HG02588 (cell line): ENCODE results near the gene ASB16.
"Not testable (repeated sequence)": the region's sequence is repeated elsewhere in the genome, so short reads cannot be mapped to it uniquely, and the experiment has no call there.

Experiments
- ATAC-seq: cut with Tn5 transposase; IDR thresholded peaks from one replicate; pipeline ENCODE4 v1.9.1; 2021; ENCODE audit warnings: mild to moderate bottlenecking, moderate library complexity; ENCODE audit not compliant: unreplicated experiment

ASB16 gene

DNA sequence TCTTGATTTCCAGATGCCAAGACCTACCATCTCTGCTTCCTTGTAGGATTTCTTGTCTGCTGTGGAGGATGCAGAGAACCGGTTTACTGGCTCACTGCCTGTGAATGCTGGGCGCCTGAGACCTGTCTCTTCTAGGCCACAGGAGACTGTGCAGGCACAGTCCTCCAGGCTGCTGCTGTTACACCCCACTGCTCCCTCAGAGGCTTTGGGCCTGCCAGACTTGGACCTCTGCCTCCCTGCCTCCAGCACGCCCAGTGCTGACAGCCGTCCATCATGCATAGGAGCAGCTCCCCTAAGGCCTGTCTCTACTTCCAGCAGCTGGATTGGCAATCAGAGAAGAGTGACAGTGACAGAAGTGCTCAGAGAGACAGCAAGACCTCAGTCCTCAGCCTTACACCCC is 22.7 kb upstream of the ASB16 start:
- no peak for ATAC-seq

GRCh38 chr17:44149066-44149465 is 21.4 kb upstream of the ASB16 start:
- not testable (repeated sequence) for ATAC-seq

GRCh38 chr17:44149750-44150329 is 20.7 kb upstream of the ASB16 start:
- ATAC-seq: no peak

GRCh38 chr17:44152875-44153274 is 17.6 kb upstream of the ASB16 start:
- ATAC-seq: no peak

DNA sequence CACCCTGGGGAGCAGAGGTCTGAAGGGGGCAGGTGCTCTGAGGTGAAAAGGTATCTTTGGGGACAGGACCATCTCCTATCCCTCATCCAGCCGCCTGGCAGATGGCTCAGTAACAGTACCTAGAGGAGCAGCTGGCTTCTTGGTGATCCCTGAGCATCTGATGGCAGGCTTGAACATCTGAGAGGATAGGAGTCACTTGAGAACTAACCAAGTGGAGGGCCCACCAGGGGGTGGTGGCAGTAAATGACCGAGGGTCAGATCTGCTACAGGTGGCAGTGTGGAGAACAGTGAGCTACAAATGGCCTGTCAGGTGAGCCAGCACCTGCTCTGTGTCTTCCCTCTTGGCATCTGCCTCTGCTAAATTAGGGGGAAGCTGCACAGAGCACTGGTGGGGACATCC is 15.0 kb upstream of the ASB16 start:
- ATAC-seq: no peak

GRCh38 chr17:44159519-44160210 is 10.8 kb upstream of the ASB16 start:
- ATAC-seq: no peak

DNA sequence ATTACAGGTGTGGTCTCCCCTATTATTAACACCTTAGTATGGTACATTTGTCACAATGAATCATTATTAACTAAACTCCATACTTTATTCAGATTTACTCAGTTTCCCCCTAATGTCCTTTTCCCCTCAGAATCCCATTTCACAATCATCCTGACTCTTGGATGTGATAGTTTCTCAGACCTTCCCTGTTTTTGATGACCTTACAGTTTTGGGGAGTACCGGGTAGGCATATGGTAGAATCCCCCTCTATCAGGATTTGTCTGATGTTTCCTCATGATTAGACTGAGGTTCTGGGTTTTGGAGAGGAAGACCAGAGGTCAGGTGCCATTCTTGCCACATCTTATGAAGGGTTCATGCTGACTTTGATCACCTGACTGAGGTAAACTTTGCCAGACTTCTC is 6.0 kb upstream of the ASB16 start:
- ATAC-seq: no peak

- no peak for ATAC-seq
These were observed 3.2 kb upstream of the ASB16 start for GRCh38 chr17:44167181-44167861.

GRCh38 chr17:44170135-44170498 is 387 bp upstream of the ASB16 start:
- no peak for ATAC-seq

- ATAC-seq: no peak
These were observed 1.5 kb downstream of the ASB16 start for GRCh38 chr17:44171931-44172455.

DNA sequence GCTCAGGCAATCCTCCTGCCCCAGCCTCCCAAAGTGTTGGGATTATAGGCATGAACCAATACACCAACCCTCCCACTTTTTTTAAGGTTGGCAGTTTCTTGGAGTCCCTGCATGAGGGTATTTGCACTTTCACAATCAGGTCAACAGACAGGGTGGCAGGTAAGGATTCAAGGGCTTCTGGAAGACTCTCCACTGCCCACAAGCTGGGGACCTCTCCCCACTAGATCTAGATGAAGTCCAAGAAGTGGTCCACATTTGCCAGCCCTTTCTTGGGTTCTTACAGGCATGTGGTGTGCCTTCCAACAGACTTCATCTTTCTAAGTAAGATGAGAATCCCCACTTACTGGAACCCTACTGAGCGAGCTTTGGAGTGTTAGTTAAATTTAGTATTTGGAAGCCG is 3.9 kb downstream of the ASB16 start:
- no peak for ATAC-seq

GRCh38 chr17:44176257-44176656 is 5.8 kb downstream of the ASB16 start:
- ATAC-seq: no peak

DNA sequence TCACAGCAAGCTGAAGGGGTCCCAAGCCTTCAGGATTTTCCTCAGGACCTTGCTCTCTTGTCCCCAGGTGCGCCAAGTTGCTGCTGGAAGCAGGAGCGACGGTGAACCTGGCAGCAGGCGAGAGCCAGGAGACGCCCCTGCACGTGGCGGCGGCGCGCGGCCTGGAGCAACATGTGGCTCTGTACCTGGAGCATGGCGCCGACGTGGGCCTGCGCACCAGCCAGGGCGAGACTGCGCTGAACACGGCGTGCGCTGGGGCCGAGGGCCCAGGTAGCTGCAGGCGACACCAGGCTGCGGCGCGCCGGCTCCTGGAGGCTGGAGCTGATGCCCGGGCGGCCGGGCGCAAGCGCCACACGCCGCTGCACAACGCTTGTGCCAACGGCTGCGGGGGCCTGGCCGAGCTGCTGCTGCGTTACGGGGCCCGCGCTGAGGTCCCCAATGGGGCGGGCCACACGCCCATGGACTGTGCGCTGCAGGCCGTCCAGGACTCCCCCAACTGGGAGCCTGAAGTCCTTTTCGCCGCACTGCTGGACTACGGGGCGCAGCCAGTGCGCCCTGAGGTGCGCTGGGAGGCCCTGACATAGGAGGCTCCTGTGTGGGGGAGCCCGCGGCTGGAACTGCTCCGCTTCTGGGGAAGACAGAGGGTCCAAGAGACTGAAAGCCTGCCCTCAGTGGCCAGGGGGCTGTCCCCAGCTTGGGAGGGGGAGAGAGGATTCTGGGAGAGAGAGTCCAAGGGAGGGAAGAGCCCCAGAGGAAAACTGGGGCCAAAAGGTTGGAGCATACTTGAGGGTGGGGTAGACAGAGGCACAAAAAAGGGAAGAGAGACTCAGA is 6.4 kb downstream of the ASB16 start:
- no peak for ATAC-seq

DNA sequence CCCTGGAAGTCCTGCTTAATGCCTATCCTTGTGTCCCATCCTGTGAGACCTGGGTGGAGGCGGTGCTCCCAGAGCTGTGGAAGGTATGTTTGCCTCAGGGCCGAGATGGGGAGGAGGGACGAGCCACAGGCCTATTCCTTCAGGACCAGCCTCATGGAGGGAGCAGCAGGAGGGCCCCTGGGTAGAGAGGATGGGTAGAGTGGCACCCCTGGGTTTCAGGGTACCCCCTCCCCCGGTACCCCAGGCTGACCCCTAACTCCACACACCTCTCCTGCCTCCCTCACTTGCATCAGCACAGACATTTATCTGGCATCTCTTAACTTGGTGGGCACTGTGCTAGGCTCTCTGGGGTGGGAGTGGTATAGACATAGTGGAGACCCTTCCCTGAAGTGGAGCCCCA is 7.1 kb downstream of the ASB16 start:
- ATAC-seq: no peak

DNA sequence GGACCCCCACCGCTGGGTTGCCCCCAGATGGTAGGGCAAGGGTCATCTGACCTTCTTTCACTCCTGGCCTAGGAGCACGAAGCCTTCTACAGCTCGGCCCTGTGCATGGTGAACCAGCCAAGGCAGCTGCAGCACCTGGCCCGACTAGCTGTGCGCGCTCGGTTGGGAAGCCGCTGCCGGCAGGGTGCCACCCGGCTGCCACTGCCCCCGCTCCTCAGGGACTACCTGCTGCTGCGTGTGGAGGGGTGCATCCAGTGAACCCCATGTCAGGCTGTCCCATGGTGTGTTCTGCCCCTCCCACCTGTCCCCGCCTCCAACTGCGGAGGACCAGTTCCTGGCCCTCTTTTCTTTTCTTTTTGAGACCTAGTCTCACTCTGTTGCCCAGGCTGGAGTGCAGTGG is 7.6 kb downstream of the ASB16 start:
- no peak for ATAC-seq

- ATAC-seq: no peak
These were observed 12.5 kb downstream of the ASB16 start for GRCh38 chr17:44183024-44183423.

DNA sequence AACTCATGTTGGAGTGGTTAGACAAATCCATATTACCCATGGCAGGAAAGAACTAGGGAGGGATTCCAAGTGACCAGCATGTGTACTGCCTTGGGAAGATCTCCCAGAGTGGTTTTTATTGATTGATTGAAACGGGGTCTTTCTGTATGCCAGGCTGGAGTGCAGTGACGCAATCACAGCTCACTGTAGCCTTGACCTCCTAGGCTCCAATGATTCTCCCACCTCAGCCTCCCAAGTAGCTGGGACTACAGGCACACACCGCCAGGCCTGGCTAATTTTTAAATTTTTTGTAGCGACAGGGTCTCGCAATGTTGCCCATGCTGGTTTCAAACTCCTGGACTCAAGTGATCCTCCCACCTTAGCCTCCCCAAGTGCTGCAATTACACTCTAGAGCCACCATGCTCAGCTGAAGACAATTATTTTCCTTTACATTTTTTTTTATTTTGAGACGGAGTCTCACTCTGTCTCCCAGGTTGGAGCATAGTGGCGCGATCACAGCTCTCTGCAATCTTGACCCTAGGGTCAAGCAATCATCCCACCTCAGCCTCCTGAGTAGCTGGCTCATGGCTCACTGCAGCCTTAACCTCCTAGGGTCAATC is 13.8 kb downstream of the ASB16 start:
- no peak for ATAC-seq

DNA sequence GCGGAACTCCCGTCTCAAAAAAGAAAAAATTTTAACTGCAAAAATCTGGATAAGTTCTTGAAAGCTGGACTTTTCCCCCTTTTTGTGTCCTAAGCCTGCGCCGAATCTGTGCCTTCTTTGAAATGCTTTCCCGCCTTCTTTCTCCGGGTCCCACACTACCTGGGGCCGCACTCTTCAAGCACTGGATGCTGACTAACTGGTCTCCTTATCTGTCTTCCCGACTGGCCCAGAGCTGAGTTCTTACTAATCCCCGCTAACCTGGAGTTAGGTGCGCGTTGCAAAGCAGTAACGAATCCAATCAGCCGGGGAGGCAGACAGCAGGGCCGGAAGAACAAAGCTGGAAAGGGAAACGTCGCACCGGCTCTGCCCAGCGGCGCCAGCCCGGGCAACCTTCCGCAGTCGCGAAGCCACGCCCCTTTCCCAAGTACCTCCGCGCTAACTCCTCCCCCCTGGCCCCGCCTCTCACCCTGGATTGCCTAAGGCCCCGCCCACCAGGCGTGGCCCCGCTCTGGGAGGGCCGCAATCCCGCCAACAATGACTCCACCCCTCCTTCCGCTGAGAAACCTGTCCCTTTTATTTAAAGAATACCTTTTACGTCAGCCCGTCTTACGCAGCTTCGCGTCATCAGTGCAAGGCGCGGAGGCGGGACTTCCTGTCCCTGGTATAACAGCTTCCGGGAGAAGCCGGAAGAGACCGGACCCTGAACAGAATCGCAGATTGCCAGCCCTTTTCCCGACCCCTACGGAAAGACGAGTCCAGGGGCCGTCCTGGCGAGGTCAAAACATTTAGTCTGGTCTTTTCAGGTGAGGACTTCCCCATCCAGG is 16.0 kb downstream of the ASB16 start, which contains the start of gene TMUB2:
Gene TMUB2 (plus strand): TSS at position 666 of the 824 bp plus-strand sequence. CDS start 737 bp downstream, outside the sequence.
- peak; percentile 80 for ATAC-seq

- peak; percentile 41 for ATAC-seq
These were observed 16.8 kb downstream of the ASB16 start for GRCh38 chr17:44187131-44187899.
